ENCODE data around the gene RANGAP1.

Gene RANGAP1, protein sequence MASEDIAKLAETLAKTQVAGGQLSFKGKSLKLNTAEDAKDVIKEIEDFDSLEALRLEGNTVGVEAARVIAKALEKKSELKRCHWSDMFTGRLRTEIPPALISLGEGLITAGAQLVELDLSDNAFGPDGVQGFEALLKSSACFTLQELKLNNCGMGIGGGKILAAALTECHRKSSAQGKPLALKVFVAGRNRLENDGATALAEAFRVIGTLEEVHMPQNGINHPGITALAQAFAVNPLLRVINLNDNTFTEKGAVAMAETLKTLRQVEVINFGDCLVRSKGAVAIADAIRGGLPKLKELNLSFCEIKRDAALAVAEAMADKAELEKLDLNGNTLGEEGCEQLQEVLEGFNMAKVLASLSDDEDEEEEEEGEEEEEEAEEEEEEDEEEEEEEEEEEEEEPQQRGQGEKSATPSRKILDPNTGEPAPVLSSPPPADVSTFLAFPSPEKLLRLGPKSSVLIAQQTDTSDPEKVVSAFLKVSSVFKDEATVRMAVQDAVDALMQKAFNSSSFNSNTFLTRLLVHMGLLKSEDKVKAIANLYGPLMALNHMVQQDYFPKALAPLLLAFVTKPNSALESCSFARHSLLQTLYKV

DNA sequence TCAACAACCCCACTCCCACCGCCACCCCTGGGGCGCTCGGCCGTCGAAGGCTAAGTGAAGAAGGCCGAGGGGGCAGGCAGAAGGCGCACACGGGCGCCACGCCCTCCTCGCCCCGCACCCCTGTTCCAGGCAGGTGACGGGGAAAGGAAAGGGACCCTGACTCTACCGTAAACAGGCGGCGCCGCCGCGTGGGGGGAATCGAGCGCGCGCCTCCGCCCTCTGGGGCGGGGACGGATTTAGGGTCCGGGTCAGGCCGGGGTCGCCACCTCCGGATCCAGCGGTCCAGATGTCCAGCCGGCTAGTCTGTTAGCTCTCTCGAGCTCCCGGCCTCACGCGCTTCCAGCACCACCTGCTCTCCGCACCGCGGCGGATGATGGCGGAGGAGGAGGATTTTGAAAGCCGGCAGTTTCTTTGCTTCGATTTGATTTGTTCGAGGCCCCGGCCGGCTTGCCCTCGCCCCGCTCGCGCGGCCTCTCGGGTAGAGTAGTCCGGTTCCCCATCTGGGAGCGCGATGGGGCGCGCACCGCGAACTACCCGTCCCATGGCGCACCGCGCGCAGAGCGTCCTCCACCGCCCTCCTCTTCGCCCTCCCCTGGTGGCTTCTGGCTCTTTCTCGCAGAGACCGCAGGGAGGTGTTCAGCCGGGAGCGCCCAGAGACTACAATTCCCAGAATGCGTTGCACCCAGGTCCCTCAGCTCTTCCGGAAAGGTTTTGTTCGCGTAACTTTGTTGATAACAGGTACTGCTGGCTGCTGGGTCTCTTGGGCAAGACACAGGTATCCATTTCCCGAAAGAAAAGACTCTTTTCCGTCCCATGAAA lies at the start of gene RANGAP1:
Gene RANGAP1, minus strand, starts transcription at position 368 of the 819 bp plus-strand sequence. CDS start 5,143 bp downstream, outside the sequence.
- DNase-seq, result peak; percentile 99

DNA sequence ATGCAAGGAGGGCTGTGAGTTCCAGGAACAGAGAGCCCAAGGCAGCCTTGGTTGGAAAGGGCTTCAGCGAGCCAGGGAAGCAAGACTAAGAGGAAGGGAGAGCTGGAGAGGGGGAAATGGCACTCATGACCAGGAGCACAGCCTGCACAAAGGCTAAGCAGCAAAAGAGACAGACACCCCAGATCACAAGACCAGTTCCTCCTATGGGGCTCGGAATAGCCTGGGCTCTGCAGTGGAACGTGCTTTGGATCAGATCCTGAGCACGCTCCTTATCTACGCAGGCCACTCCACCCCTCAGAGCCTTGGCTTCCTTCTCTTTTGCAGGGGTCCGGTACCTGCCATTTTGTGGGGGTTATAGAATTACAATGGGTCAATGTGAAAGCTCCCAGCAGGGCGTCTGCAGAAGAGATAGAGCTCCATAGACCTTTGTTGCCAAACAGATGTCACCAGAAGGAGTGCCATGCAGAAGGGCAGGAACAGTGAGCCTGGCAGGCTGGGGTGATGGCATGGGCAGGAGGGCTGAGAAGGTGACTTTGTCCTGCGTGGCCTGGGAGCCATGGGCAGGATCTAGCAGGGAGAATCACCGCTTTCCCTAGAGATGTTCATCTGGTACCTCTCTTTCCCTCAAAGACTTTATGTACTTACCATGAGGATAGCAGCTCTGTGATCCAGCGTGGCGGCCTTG lies 49.1 kb upstream of the RANGAP1 start:
- no peak for DNase-seq

DNA sequence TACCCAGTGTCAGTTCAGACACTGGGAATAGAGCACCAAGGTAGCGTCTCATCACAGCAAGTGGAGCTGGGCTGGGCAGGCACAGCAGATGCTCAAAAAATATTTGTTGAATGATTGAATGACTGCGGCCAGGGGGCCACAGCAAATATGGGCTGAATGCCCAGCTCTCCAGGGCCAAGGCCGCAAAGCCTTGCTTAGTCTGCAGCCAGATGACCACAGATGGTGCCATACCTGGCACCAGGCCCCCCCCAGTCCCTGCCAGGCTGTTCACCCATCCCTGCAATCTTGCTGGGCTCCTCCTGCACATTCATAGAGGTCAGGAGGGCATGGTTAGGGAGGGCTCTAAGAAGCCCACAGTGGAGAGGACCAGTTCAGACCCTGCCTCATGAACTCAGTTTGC lies 48.2 kb upstream of the RANGAP1 start:
- DNase-seq, result no peak

DNA sequence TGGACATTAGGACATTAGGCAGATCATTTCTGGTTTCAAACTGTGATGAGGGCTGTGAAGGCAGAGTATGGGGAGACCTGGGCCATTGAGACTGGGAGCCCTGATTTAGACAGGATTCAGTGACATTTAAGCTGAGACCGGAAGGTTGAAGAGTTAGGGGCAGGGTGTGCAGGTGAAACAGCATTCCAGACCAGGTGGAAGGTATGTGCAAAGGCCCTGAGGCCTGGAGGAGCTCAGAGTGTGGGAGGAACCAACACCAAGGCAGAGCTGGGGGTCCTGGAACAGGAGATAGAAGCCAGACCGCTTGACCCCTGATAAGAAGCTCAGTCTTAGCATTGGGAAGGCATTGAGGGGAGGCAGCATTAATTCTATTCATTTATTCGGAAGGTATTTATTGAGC lies 47.8 kb upstream of the RANGAP1 start:
- DNase-seq, result no peak

DNA sequence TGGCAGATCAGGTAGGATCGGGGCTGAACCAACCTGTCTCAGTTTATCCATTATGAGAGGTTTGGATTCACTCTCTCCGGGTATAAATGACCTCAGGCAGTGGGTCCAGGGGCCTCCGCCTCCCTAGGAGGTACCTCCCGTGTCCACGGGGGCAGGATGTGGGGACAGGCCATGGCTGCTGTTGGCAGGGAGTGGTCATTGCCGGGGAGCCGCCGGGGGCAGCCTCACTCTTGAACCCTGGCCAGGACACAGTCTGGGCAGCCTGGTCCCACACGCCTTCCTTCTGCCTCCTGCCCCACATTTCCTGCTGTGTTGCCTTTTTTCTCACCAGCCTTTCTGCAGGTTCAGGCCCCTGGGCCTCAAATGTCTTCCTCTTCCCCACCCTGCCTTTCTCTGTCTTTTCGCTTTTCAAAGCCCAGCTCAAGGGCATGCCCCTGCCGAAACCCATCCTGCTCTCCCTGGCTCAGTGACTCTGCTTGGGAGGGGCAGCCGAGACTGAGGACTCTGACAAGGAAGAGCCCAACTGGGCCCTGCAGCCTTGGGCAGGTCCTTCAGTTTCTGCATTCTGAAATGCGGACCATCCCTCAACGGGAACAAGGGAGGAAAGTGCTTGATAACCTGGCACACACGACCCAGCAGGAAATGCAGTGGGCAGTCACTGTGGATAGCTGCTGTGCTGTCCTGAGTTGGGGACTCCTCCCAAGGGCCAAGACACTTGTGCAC lies 46.4 kb upstream of the RANGAP1 start:
- DNase-seq, result no peak

DNA sequence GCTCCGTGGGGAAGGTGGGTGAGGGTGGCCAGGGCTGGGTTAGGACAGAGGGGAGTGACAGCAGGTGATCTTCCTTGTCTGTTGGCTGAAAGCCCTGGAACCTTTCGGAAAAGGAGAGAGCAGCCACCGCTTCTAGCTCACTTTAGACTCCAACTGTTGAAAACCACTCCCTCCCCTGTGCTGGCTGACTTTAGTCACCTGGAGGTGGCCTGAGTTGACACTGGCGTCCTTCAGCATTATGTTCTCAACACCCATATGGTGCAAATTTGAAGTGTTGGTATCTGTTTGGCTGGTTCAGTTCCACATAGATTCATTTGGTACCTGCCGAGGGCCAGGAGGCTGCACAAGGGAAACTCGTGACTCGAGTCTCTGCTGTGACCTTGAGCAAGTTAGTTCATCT lies 44.2 kb upstream of the RANGAP1 start:
- no peak for DNase-seq

DNA sequence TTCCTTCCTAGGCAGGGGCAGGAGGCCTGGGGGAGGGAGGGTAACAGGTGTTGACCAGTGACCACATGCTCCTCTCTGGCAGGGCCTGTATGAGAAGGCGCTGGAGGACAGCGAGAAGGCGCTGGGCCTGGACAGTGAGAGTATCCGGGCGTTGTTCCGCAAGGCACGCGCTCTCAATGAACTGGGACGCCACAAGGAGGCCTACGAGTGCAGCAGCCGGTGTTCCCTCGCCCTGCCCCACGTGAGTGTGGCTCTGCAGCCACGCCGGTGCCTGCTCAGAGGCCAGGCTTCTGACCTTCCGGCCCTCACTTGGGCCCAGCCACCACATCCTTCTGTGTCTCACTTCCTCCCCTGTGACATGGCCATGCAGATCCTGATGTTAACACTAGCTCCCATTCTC lies 41.1 kb upstream of the RANGAP1 start:
- no peak for DNase-seq

DNA sequence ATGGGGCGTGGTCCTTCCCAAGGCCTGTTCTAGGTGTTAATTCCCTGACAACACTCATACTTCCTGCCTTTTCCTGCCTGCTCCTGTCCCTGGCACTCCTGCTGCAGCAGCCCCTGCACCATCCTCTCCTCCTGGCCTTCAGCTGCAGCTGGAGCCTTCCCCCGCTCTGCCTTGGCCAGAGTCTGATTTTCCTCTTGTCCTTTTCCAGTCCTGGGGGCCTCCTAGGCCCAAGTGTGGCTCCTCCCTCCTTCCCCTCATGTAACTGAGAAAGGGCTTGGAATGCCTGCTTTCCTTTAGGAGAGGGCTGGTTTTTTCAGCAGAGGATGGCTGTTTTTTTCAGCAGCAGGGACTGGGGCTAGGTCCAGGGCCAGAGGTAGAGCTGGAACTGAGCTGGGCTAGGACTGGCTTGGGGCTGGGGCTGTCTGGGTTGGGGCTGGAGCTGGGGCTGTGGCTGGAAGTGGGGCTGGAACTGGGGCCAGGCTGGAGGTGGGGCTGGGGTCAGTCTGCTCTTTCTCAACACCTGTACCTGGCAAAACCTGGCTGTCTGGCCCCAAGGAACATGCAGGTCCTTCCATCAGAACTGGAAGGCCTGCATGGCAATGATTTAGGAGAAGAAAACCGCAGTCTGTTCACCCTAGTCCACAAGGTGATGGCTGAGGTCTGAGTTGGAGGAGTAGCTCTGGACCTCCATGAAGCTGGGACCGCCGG lies 39.0 kb upstream of the RANGAP1 start:
- no peak for DNase-seq

DNA sequence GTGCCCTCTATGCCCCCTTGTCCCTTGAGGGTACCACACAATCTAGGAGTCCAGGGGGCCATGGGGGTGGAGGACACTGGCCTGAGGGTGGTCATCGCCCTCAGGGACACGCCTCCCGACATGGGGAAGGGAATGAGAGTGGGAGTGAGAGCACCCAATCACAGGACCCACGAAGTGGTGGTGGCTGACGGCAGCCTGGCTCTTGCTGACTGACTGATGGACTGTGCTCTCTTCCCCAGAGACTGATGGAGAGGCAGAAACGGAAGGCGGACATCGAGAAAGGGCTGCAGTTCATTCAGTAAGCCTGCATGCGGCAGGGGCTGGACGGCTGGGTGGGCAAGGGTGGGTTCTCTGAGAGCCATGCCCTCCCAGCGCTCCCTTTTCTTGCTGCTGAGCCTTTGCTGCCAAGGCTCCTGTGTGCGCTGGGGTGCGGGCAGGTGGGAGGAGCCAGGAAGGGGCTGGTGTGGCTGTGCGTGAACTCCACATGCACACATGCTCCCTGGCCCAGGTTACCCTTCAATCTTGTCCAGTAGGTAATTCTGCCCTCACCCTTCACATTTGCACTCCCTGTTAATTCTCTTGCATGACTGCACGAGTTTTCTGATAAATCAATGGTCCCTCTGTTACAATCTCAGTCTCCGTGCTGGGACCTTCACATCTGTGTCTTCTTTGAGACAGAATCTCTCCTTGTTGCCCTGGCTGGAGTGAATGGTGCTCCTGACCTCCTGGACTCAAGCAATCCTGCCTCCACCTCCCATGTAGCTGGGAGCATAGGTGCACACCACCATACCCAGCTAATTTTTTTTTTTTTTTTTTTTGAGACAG lies 34.6 kb upstream of the RANGAP1 start:
- no peak for DNase-seq

DNA sequence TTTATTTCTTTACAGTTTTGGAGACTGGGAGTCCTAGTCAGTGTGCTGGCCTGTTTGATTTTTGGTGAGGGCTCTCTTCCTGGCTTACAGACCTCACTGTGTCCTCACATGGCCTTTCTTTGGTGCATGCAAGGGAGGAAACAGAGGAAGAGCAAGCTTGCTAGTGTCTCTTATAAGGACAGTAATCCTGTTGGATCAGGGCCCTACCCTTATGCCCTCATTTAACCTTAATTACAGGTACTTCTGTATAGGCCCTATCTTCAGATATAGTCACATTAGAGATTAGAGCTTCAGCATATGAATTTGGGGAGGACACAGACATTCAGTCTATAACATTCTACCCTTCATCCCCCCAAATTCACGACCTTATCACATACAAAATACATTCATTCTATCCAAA lies 29.6 kb upstream of the RANGAP1 start:
- no peak for DNase-seq

DNA sequence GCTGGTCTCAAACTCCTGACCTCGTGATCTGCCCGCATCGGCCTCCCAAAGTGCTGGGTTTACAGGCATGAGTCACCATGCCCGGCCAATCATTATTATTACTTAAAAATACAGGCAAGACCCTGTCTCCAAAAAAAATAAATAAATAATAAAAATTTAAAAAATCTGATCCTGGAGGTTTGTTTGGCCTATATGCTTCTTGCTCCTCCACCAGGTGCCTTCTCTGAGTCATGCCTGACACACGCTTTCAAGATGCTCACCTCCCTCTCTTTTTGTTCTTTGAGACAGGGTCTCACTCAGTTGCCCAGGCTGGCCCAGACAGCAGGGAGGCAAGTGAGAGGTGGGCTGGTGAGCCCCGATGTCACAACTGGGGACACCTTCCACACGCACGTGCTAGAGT lies 28.8 kb upstream of the RANGAP1 start:
- DNase-seq, result no peak

DNA sequence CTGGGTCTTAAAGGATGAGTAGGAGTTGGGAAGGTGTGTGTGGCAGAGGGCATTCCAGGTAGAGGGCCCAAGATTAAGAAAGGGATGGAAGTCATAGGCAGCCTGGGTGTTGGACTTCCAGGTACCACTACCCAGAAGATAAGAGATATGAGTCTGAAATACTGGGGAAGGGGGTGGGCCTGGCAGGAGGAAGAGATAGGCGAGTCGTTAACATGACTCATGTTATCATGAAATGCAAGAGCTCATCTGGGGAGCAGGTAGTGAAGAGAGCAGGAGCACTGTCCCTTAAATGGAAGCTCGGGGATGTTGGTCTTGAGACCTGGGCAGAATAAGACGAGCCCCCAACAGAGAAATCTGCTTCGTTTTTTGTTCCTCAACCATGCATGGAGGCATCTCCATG lies 25.5 kb upstream of the RANGAP1 start:
- DNase-seq, result peak; percentile 56

DNA sequence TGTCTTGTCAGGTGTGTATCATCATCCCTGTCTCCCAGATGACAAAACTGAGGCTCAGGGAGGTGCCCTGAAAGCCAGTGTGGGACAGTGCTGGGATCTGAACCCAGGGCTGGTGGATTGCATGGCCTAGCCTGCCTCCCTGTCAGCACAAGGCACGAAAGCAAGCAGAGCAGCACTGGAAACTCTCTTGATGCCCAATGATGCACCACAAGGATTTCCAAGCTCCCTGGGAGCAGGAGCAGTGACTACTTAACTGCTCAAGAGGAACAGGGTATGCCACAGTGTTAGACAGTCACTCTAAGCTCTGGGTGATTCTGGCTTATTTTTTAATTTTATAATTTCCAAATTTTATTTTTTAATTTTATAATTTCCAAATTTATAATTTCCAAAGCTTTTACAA lies 24.3 kb upstream of the RANGAP1 start:
- DNase-seq, result no peak

DNA sequence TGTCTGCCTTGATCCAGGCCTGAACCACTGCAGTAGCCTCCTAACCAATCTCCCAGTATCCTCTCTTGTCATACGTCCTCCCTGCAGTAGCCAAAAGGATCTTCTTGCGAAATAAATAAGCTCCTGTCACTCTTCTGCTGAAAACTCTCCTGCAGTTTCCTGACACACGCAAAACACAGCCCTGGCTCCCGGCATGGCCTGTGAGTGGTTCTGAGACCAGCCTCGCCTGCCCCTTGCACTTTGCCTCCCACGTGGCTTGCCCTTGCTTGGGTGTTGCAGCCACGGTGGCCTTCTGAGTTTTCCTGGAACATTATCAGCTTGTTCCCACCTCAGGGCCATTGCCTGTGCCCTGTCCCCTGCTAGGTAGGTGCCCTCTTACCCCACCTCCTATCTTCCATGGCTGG lies 22.6 kb upstream of the RANGAP1 start:
- no peak for DNase-seq

DNA sequence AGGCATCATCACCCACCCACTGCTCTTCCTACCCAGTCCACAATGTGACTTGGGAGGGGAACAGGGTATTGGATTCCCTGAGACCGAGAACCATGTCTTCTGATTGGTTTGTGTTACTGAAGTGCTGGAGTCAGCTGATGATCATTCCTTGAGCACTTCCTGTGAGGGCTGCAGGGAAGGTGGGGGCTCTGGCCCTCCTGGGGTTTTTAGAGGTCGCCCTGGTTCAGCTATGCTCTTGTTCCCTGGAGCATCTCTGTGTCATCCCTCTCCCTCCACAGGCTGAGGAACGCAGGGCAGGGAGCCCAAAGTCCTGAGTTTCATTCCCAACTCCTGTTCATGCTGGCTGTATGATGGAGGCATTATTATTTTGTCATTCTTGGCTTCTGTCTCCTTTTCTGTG lies 22.1 kb upstream of the RANGAP1 start:
- DNase-seq, result no peak

DNA sequence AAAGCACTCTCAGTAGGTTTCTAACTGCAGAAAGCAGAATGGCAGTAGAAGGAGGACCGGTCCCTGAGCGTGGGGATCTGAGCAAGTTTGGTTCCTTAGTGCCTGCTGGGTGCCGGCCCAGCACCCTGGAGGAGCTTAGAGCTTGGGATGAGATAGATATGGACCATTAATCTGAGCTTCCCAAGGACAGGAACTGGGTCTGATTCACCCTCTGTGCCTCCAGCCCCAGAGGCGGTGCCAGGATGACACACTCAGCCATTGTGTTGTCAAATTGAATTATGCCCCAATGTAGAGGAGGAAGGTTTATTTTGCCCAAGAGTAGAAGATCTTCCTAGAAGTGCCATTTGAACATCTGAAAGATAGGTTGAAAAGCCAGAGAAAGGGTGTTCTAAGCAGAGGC lies 19.7 kb upstream of the RANGAP1 start:
- DNase-seq, result no peak

DNA sequence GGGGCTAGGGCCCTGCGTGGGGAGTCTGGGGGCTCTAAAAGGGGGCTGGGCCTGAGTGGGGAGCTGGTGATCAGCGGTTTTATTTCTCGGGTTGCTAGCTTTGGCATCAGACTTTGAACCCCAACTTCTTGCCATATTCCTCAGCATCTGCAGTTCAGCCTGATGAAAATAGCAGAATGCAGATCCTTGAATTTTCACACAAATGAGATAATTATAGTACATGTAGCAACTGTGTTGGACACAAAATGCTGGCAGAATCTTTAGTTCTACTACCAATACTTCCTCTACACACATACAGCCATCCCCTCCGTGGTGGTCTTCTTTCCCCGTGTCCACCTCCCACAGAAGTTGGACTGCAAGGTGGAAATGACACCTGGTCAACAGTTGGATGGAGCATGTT lies 16.8 kb upstream of the RANGAP1 start:
- DNase-seq, result no peak

DNA sequence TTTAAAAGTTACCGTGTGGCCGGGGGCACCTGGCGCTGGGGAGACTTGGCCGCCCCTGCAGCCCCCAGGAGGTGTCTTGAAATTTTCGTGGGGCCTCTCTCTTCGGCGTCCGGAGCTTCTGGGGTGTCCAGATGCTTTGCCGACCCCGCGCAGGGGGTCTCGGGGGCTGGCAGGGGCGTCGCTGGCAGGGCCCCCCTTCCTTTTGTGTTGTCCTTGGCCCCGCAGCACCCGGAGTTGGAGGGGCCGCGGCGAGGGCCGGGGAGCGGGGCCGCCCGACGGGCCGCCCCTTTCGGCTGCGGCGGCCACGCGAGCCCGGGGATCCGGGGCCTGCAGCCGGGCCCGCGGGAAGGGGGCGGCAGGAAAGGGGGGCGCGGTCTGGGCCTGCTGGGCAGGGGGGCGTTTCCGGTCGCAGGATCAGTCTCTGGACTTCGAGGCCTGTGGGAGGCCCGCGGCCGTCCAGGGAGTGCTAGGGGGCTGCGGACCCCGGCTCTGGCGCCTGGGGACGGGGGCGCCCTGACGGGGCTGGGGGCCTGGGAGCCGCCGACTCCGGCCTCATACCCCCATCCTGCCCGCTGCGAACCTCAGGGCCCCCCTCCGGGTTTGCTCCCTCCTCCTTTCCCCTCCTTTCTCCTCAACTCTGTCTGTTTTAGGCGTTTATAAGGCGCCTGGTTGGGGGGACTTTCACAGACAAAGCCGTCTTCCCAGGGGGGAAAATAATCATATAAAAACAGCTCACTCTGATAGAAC lies 16.2 kb upstream of the RANGAP1 start:
- DNase-seq, result no peak

DNA sequence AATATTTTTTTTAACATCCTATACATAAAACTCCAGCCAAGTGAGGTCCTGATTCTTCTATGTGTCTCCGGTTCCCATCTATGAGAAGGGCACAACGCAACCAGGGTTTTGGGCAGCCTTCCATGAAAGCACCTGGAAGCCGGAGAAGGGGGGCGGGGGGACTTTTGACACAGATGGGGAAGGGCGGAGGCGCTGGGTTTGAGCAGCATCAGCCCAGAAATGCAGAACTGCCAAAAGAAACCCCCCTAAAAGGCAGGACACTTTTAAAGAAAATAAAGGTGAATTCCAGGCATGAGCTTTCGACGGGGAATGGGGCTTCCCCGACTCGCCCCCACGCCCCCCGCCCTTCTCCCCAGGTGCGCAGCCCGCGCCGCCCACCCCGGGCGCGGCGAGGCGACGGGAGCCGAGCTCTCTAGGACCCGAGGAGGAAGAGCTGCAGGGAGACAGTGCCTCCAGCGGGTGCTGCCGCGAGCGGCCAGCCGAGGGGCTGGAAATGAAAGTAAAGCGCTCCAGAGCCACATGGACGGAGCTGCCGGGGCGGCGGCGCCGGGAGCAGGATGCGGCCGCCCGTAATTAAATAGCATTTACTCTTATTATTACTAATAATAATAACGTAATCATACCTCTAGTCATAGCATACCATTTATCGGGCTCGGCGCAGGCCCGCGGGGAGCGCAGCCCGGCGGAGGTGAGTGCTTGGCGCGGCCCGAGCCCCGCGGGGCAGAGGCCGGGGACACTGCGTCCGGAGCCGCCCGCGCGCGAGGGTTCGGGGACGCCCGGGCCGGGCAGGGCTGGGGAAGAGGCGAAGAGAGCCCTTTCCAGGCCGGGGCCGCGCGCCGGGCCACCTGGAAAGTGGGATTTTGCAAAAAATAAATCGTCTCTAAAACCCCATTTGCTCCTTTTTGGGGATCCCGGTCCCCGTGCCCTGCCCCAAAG lies 15.4 kb upstream of the RANGAP1 start, which contains the start of gene ZC3H7B:
Gene ZC3H7B, plus strand, starts transcription at position 441 of the 936 bp plus-strand sequence. CDS start 19,136 bp downstream, outside the sequence.
- peak; percentile 92 for DNase-seq
